ENCODE measurements around the gene CRYBG2.
"Not testable (repeated sequence)": the region's sequence is repeated elsewhere in the genome, so short reads cannot be mapped to it uniquely, and the experiment has no call there.

DNA sequence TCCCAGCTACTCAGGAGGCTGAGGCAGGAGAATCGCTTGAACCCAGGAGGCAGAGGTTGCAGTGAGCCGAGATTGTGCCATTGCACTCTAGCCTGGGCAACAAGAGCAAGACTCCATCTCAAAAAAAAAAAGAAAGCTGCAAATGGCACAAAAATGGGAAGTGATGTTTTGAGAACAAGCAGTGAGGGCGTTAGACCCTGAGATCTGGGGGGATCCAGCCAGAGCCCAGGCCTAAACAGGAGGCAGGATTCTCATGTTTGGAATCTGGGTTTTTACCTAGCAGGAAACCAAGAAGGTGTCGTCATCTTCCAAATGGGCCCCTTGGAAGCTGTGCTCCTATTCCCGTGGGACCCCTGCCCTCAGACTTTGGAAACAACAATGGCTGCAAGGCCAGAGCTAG, 61.2 kb downstream of the CRYBG2 start:
- not testable (repeated sequence) for TF ChIP-seq POLR2A (IDR thresholded peaks at IDR 0.05)
- TF ChIP-seq, protein P1, sequence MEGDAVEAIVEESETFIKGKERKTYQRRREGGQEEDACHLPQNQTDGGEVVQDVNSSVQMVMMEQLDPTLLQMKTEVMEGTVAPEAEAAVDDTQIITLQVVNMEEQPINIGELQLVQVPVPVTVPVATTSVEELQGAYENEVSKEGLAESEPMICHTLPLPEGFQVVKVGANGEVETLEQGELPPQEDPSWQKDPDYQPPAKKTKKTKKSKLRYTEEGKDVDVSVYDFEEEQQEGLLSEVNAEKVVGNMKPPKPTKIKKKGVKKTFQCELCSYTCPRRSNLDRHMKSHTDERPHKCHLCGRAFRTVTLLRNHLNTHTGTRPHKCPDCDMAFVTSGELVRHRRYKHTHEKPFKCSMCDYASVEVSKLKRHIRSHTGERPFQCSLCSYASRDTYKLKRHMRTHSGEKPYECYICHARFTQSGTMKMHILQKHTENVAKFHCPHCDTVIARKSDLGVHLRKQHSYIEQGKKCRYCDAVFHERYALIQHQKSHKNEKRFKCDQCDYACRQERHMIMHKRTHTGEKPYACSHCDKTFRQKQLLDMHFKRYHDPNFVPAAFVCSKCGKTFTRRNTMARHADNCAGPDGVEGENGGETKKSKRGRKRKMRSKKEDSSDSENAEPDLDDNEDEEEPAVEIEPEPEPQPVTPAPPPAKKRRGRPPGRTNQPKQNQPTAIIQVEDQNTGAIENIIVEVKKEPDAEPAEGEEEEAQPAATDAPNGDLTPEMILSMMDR (IDR thresholded peaks at IDR 0.05), result not testable (repeated sequence)
